Measurements from ENCODE around the gene RAD51. TPM values are rescaled to one million over a fixed set of nuclear protein-coding genes. Genes with fewer than 3 reads are reported as not detected.

The RAD51 gene
- total RNA-seq, 6 donors from 2014 or later = 1.0 to 3.4 (median 2.1) TPM; not detected in 1

- DNase-seq = peak in 1 of 2 donors; percentile 76
- H3K27ac ChIP-seq = peak overlapping the region in 1 of 4 donors; percentile 32
Observed at GRCh38 chr15:40766906-40767837, 72.2 kb downstream of the RAD51 start.

GRCh38 chr15:40767838-40768500 lies 73.0 kb downstream of the RAD51 start:
- peaks cover 0 to 46% (median 25%) of the 10 kb centered on the region in 4 donors for H3K36me3 ChIP-seq
- DNase-seq (peak in 1 of 2 donors; percentile 80), ATAC-seq (ENCODE audit: low FRiP score in 2 of 2) (no peak)
- H3K4me3 ChIP-seq = no peak overlapping the region
- H3K9me3 ChIP-seq = no peaks in the 10 kb centered on the region
- WGBS, 2 donors = 89 to 97% methylated on average over 29 of the region's 29 CpGs
- H3K27me3 ChIP-seq = no peaks in the 10 kb centered on the region
- TF ChIP-seq CTCF (IDR thresholded peaks at IDR 0.05) (no peak), POLR2AphosphoS5 (IDR thresholded peaks at IDR 0.05) (no peak)
- H3K4me1 ChIP-seq = peaks cover 31 to 72% (median 49%) of the 10 kb centered on the region in 4 donors
- peak overlapping the region in 1 of 4 donors; percentile 75 for H3K27ac ChIP-seq

More at GRCh38 chr15:40766906-40767837, 72.2 kb downstream of the RAD51 start:
- Histone ChIP-seq H3K9me3 (no peaks in the 10 kb centered on the region), H3K27me3 (no peaks in the 10 kb centered on the region), H3K4me3 (no peak overlapping the region), H3K36me3 (peaks cover 0 to 39% (median 21%) of the 10 kb centered on the region in 4 donors), H3K4me1 (peaks cover 35 to 77% (median 52%) of the 10 kb centered on the region in 4 donors)
- ATAC-seq (ENCODE audit: low FRiP score in 2 of 2) = no peak
- TF ChIP-seq POLR2AphosphoS5 (IDR thresholded peaks at IDR 0.05) (no peak), CTCF (IDR thresholded peaks at IDR 0.05) (no peak), POLR2A (IDR thresholded peaks at IDR 0.05) (no peak), EP300 (IDR thresholded peaks at IDR 0.05) (no peak)
- 93 to 95% methylated on average over 16 to 32 of the region's 32 CpGs for WGBS, 2 donors

GRCh38 chr15:40768521-40769273 lies 73.7 kb downstream of the RAD51 start:
- Histone ChIP-seq H3K4me1 (peaks cover 24 to 65% (median 42%) of the 10 kb centered on the region in 4 donors), H3K27ac (peak overlapping the region; percentile 54 to 81 (median 68)), H3K4me3 (peak overlapping the region in 1 of 4 donors; percentile 16), H3K27me3 (no peaks in the 10 kb centered on the region), H3K36me3 (peaks cover 0 to 53% (median 32%) of the 10 kb centered on the region in 4 donors), H3K9me3 (no peaks in the 10 kb centered on the region)
- TF ChIP-seq EP300 (IDR thresholded peaks at IDR 0.05) (no peak), POLR2AphosphoS5 (IDR thresholded peaks at IDR 0.05) (no peak), POLR2A (IDR thresholded peaks at IDR 0.05) (no peak), CTCF (IDR thresholded peaks at IDR 0.05) (no peak)
- WGBS, 2 donors = 65 to 70% methylated on average over 14 to 21 of the region's 21 CpGs
- ATAC-seq (ENCODE audit: low FRiP score in 2 of 2) (no peak), DNase-seq (no peak)

GRCh38 chr15:40769274-40770146 lies 74.5 kb downstream of the RAD51 start, which contains the start of gene C15orf62:
Gene C15orf62 (plus strand): TSS chr15:40769980. CDS start chr15:40770496, 516 bp downstream.
- TF ChIP-seq POLR2A (IDR thresholded peaks at IDR 0.05) = peak in 1 of 4 donors; percentile 33
- no peak for TF ChIP-seq EP300 (IDR thresholded peaks at IDR 0.05)
- ATAC-seq (ENCODE audit: low FRiP score in 2 of 2) = peak; percentile 12 to 70
- 51 to 63% methylated on average over 20 to 28 of the region's 28 CpGs for WGBS, 2 donors
- H3K27me3 ChIP-seq = no peaks in the 10 kb centered on the region
- peaks cover 21 to 57% (median 40%) of the 10 kb centered on the region in 4 donors for H3K4me1 ChIP-seq
- peak within 1 kb of the TSS; percentile 54 to 81 (median 68) for H3K27ac ChIP-seq
- peak; percentile 78 to 79 for DNase-seq
- peak within 1 kb of the TSS in 2 of 4 donors; percentile 4 to 16 for H3K4me3 ChIP-seq
- H3K36me3 ChIP-seq = peaks cover 0 to 62% (median 41%) of the 10 kb centered on the region in 4 donors
- H3K9me3 ChIP-seq = no peaks in the 10 kb centered on the region

Measured in upper lobe of left lung (tissue), 6 donors.